SK-N-MC (cell line): ENCODE data around the gene ZSCAN9.

Experiments
- DNase-seq: peaks from one replicate; pipeline ENCODE4 v3.0.0-alpha.2; 2011; ENCODE audit warnings: low read depth, low spot score
- H3K27ac ChIP-seq: fragments of 200-600 bp; sonication (generic); 2 replicates; pipeline ENCODE4 v1.5.1; 2016; ENCODE audit warnings: mixed run types
- H3K36me3 ChIP-seq: fragments of 200-600 bp; sonication (generic); 2 replicates; pipeline ENCODE4 v1.6.1; 2017; ENCODE audit warnings: antibody characterized with exemption, low read length, mixed read lengths; ENCODE audit not compliant: insufficient read depth
- H3K4me3 ChIP-seq: fragments of 200-600 bp; sonication (generic); 2 replicates; pipeline ENCODE4 v1.5.1; 2016
- H3K9ac ChIP-seq: fragments of 200-600 bp; sonication (generic); 2 replicates; pipeline ENCODE4 v1.8.0; 2017; ENCODE audit warnings: mixed run types, mixed read lengths; ENCODE audit not compliant: insufficient read length
- H3K9me3 ChIP-seq: fragments of 200-600 bp; sonication (generic); 2 replicates; pipeline ENCODE4 v1.6.1; 2017; ENCODE audit warnings: low read depth, mild to moderate bottlenecking, antibody characterized with exemption, low read length, moderate library complexity, mixed read lengths
- EZH2 ChIP-seq: fragments of 200-600 bp; sonication (generic); IDR thresholded peaks from one replicate; pipeline ENCODE4 v1.6.1; 2017; ENCODE audit warnings: antibody characterized with exemption
- FOXP2 ChIP-seq: optimal IDR thresholded peaks from 2 replicates; pipeline ENCODE3; 2011; ENCODE audit warnings: mild to moderate bottlenecking, moderate library complexity; ENCODE audit not compliant: insufficient read depth; ENCODE audit errors: extremely low read length, control extremely low read depth
- POLR2AphosphoS5 ChIP-seq: IDR thresholded peaks from 2 replicates; pipeline ENCODE4 v1.6.1; 2012; ENCODE audit warnings: mild to moderate bottlenecking, low read depth, low read length, borderline replicate concordance

The ZSCAN9 gene

GRCh38 chr6:28269492-28269891 lies 44.4 kb downstream of the ZSCAN9 start:
- Histone ChIP-seq H3K9me3 (no peaks in the 10 kb centered on the region), H3K27ac (no peak overlapping the region; the same call in 1 of the 2 replicates), H3K4me3 (no peak overlapping the region), H3K36me3 (peaks cover 27% of the 10 kb centered on the region), H3K9ac (no peak overlapping the region)
- TF ChIP-seq FOXP2 (no peak), POLR2AphosphoS5 (no peak), EZH2 (no peak)
- DNase-seq, result no peak

- no peak overlapping the region for H3K27ac ChIP-seq
- DNase-seq, result no peak
- no peaks in the 10 kb centered on the region for H3K9me3 ChIP-seq
- peaks cover 52% of the 10 kb centered on the region for H3K36me3 ChIP-seq
- no peak for TF ChIP-seq EZH2
- no peak for TF ChIP-seq POLR2AphosphoS5
- TF ChIP-seq FOXP2, result no peak
- H3K4me3 ChIP-seq, result no peak overlapping the region
- H3K9ac ChIP-seq, result no peak overlapping the region
These were observed 49.8 kb downstream of the ZSCAN9 start for GRCh38 chr6:28274888-28275287.

- no peaks in the 10 kb centered on the region for H3K9me3 ChIP-seq
- H3K27ac ChIP-seq, result no peak overlapping the region
- H3K36me3 ChIP-seq, result peaks cover 41% of the 10 kb centered on the region
- H3K4me3 ChIP-seq, result no peak overlapping the region
- no peak for TF ChIP-seq FOXP2
- no peak for DNase-seq
- H3K9ac ChIP-seq, result no peak overlapping the region
These were observed 52.7 kb downstream of the ZSCAN9 start for GRCh38 chr6:28277746-28278145.

- no peak for DNase-seq
- Histone ChIP-seq H3K9ac (peak overlapping the region; percentile 82), H3K9me3 (no peaks in the 10 kb centered on the region), H3K27ac (no peak overlapping the region), H3K4me3 (peak overlapping the region; percentile 90), H3K36me3 (peaks cover 42% of the 10 kb centered on the region)
- TF ChIP-seq EZH2 (no peak), POLR2AphosphoS5 (no peak), FOXP2 (no peak)
These were observed 55.7 kb downstream of the ZSCAN9 start for GRCh38 chr6:28280595-28281287.

- Histone ChIP-seq H3K4me3 (peak within 1 kb of the TSS; percentile 90), H3K36me3 (peaks cover 42% of the 10 kb centered on the region), H3K9me3 (no peaks in the 10 kb centered on the region), H3K9ac (peak within 1 kb of the TSS; percentile 82), H3K27ac (no peak within 1 kb of the TSS)
- no peak for DNase-seq
- TF ChIP-seq EZH2, result no peak
- TF ChIP-seq POLR2AphosphoS5, result peak; percentile 83
These were observed 56.4 kb downstream of the ZSCAN9 start, which contains the start of gene PGBD1 for GRCh38 chr6:28281288-28282064. Gene PGBD1 (plus strand): TSS chr6:28281572. CDS start chr6:28283814, 2,242 bp downstream.

GRCh38 chr6:28282926-28283325 lies 57.9 kb downstream of the ZSCAN9 start:
- DNase-seq, result no peak
- TF ChIP-seq EZH2 (no peak), POLR2AphosphoS5 (no peak), FOXP2 (no peak)
- H3K9ac ChIP-seq, result no peak overlapping the region
- H3K4me3 ChIP-seq, result no peak overlapping the region
- no peak overlapping the region for H3K27ac ChIP-seq
- no peaks in the 10 kb centered on the region for H3K9me3 ChIP-seq
- H3K36me3 ChIP-seq, result peaks cover 50% of the 10 kb centered on the region
